Activated CD4-positive, alpha-beta T cell treated with anti-CD3 and anti-CD28 coated beads for 4 hours (primary cell): ENCODE results near the gene ROBO4.

Experiments
- DNase-seq, 2 donors: peaks; one replicate each; pipeline ENCODE4 v3.0.0-alpha.2; 2020

The ROBO4 gene

GRCh38 chr11:124917115-124917637, 19.5 kb upstream of the ROBO4 start:
- DNase-seq: no peak

DNA sequence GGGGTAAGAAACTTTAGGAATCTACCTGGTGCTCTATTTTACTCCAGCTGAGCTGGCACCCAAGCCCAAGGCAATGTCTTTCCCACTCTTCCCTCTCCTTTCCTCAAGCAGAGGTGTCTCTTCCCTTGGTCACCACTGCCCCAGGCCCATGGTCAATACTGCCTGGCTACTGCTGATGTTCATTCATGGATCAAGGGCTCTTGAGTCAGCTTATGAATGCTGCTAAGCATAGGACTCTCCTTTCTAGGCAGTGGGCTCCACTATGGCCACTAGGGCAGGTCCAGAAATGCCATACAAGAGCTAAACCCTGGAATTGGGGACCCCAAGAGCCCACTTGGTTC, 18.7 kb upstream of the ROBO4 start:
- DNase-seq: no peak

GRCh38 chr11:124915541-124916369, 18.1 kb upstream of the ROBO4 start:
- peak in 1 of 2 donors; percentile 6 for DNase-seq

GRCh38 chr11:124902616-124903015, 5.0 kb upstream of the ROBO4 start:
- DNase-seq: no peak

- DNase-seq: no peak
Measured at GRCh38 chr11:124900464-124900863, 2.8 kb upstream of the ROBO4 start.

GRCh38 chr11:124899383-124900145, 1.9 kb upstream of the ROBO4 start:
- DNase-seq: no peak

DNA sequence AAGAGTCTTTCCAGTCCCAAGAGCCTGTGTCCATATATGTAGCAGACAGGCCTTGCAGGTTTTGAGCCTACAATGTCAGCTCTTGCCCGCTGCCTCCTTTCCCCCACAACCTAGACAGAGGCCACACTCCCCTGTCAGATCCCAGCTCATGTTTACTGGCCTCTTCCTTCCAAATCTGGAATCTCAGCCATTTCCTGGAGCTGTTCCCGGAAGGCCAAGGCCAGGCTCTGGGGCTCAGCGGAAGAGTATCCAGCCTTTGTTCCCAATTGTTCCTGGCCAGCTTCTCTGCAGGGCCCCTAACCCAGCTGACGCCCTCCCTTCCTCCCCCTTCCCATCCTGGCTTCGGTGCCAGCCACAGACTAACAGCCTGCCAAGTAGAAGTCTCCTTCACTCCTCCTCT, 1.0 kb upstream of the ROBO4 start:
- DNase-seq: no peak

DNA sequence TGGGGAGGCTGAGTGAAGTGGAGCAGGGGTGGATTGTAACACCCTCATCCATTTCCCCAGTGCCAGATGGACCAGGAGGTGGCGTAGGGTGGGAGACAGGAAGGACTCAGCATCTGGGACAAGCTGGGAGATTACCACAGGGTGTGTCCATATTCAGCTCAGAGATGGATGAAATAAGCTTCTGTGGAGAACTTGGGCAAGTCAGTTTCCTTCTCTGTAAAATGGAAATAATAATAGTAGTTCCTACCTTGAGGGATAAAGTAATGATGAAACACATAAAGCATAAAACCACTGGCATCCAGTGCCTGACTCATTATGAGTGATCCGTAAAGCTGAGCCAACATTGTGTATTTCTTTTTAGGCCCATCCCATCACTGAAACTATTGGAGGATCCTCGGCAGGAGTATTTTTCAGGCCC, 607 bp upstream of the ROBO4 start:
- DNase-seq: no peak

- DNase-seq: no peak
Measured at GRCh38 chr11:124896821-124897391, 759 bp downstream of the ROBO4 start.

DNA sequence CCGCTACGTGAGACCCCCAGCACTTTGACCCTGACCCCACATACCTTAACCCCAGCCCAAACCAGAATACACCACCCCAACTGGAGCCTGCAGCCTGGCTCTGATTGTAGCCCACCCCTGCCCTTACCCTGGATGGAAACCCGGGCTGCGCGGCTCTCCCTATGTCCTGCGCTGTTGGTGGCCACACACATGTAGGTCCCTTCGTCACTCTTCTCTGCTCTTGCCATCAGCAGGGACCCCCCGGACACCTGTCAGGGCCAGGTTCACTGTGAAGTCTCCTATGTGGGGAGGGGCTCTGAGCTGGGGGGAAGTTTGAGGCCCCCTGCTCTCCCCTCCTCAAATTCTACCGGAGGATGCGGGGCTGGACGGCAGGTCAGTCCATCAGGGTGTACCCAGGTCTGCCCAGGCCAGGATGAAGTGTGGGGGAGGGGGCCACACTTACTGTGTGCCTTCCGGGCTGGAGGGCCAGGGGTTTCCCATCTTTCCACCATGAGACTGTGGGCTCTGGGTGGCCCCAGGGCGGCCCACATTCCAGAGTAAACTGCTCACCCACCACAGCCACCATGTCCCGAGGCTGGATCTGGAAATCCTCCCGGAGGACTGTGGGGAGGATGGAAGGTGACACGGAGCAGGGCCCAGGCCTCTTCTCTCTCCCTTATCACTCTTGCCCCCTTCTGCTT, 1.5 kb downstream of the ROBO4 start:
- no peak for DNase-seq

GRCh38 chr11:124895471-124895971, 2.1 kb downstream of the ROBO4 start:
- no peak for DNase-seq

DNA sequence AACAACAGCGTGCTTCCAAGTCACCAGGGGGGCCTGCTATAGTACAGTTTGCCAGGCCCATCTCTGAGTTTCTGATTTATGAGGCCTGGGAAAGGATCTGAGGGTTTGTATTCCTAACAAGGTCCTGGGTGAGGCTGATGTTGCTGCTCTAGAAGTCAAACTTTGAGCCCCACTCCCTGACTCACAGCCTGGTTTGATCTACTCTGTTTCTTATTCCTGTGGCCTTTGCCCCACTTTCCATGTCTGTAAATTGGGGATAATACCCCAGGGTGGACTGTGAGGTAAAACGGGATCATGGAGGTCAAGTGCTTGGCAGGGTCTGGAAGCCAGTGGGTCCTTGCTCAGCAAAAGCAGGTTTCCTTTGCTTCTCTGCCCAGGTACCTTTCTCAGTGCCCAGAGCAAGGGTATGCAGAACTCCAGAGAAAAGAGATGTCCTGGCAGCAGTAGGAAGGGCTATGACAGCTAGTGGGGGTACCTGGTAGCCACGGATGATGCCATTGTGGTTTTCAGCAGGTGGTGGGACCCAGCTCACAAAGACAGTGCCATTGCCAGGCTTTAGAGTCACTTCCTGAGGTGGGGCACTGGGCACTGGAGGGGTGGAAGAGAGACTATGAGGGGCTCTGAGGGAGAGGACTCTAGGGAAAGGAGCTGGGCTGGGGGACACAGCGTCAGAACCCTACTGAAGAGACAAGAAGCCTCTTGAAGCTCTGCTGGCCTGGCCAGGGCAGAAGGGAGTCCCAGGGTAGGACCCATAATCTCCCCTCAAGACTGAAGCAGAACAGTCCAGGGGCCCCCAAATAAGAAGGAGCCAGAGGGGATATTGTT, 2.8 kb downstream of the ROBO4 start:
- DNase-seq: no peak

DNA sequence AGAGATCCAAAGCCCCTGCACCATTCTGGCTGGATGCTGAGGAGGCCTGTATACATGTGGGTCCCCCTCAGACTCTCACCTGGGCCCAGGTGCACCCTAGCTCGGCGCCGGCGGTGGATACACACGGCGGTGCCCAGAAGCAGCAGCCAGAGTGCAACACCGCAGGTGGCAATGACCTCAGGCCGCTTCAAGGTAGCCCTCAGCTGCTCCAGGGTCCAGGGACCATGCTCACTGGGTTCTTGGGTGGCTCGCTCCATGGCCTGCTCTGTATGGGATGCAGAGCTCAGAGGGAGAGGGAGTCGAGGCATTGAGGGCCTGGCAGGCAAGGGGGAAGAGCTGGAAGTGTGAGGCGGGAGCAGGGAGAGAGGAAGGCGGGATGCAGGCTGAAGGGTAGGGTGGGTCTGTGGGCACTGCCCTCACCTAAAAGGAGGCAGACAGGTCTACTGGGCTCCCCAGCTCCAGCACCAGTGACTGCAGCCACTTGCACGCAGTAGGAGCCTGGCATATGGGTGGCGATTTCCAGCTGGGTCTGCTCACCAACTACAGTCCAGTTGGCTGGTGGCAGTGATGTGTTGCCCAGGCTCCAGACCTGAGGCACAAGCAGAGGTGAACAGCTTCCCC, 3.8 kb downstream of the ROBO4 start:
- DNase-seq: no peak

GRCh38 chr11:124892750-124893454, 4.8 kb downstream of the ROBO4 start:
- DNase-seq: no peak

- no peak for DNase-seq
Measured at GRCh38 chr11:124892146-124892545, 5.5 kb downstream of the ROBO4 start.

DNA sequence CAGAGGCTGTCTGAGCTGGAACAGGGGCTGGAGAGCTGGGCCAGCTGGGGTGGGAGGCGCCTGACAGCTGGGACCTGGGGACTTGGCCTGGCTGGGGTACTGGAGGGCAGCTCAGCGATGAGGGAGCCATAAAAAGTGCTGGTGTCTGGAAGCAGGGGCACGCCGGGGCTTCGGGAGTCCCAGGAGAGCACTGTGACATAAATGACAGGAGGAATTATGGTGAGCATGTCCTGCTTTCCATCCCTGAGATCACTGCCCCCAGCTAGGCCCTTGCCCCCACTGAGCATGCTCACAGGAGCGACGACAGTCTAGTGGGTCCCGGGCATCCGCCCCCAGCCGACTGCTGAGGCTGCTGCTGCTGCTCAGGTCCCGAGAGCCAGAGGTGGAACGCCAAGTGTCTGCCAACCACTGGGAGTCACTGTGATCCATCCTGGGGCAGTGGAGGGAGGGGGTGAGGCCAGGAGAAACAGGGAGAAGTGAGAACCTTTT, 6.2 kb downstream of the ROBO4 start:
- DNase-seq: no peak

DNA sequence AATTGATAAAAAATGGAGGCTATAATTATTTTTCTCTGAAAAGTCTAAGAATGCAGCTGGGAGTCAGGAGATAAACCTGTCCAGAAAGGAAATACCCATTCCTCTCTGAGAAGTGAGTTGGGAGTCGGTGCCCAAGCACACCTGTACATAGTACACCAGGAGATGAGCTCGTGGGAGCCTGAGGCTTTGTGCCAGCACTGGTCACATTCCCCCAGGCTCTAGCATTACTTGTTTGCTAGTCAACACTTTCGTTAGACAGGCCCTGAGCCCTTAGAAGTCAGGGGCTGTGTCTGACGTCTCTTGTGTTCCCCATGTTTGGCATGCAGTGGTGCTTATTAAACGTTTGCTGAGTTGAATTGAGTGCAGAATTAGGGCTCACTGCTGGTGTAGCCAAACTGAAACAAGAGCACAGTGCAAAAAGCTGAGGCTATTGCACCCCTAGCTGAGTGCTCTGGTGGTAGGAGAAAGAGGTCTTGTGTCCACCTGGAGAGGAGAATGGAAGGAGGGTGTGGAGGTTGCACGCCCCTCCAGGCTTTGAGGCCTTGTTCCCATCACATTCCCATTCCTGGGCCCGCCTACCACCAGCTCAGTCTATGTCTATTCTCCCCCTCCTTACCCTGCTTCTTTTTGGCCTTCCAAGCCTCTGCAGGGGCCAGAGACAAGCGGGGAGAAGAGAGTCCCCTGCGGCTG, 6.8 kb downstream of the ROBO4 start:
- DNase-seq: no peak

DNA sequence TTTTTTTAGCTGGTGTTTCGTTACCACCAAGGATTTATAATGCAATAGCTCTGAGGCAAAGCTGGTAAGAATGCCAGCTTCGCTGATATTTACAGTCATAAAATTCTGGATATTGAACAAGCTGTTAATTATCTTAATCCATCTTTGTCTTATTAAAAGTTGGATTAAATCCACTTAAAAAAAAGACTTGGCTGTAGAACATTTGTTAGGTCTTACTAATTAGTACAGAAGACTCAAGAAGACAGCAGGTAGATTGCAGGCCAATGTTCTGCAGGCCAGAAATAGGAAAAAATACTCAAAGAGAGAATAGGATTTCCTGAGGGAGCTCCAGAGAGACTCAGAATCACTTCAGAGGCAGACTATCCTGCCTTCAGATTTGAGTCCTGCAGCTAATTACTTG, 7.5 kb downstream of the ROBO4 start:
- DNase-seq: no peak

GRCh38 chr11:124889191-124890091, 8.2 kb downstream of the ROBO4 start:
- DNase-seq: no peak
